GM18951 (cell line): ENCODE results near the gene UBASH3A.

Experiments used
- POLR2A ChIP-seq: IDR thresholded peaks from 4 replicates; pipeline ENCODE4 v1.6.1; 2011; ENCODE audit warnings: mild to moderate bottlenecking; ENCODE audit not compliant: insufficient read length, insufficient read depth; ENCODE audit errors: extremely low read depth
- in situ Hi-C: fragments of 300-500 bp; cut with MboI; formaldehyde crosslinking; loops from one replicate; pipeline ENCODE4 v1.12.0; 2022; ENCODE audit warnings: low sequenced_read_pairs, mixed read lengths, inconsistent platforms; ENCODE audit not compliant: unreplicated experiment

Gene UBASH3A

GRCh38 chr21:42453224-42453985 lies 49.7 kb downstream of the UBASH3A start:
- in situ Hi-C loops, result loop anchor here (10.0 kb wide), 2 partner anchors 139 to 309 kb away; partner anchors contain the start of gene TFF3
- TF ChIP-seq POLR2A, result no peak

GRCh38 chr21:42453986-42454570 lies 50.4 kb downstream of the UBASH3A start:
- in situ Hi-C loops, result loop anchor here (10.0 kb wide), 2 partner anchors 139 to 309 kb away; partner anchors contain the start of gene TFF3

GRCh38 chr21:42454786-42455185 lies 51.1 kb downstream of the UBASH3A start:
- in situ Hi-C loops, result loop anchor here (10.0 kb wide), 2 partner anchors 140 to 310 kb away; partner anchors contain the start of gene TFF3
- no peak for TF ChIP-seq POLR2A

More at GRCh38 chr21:42453986-42454570, 50.4 kb downstream of the UBASH3A start:
- TF ChIP-seq POLR2A, result no peak

GRCh38 chr21:42455196-42455595 lies 51.5 kb downstream of the UBASH3A start:
- in situ Hi-C loops, result loop anchor here (10.0 kb wide), 2 partner anchors 140 to 310 kb away; partner anchors contain the start of gene TFF3
- no peak for TF ChIP-seq POLR2A

GRCh38 chr21:42455754-42456440 lies 52.2 kb downstream of the UBASH3A start:
- TF ChIP-seq POLR2A, result no peak
- in situ Hi-C loops, result loop anchor here (10.0 kb wide), 2 partner anchors 141 to 311 kb away; partner anchors contain the start of gene TFF3

GRCh38 chr21:42456457-42456856 lies 52.8 kb downstream of the UBASH3A start:
- in situ Hi-C loops, result loop anchor here (10.0 kb wide), 2 partner anchors 142 to 312 kb away; partner anchors contain the start of gene TFF3
- TF ChIP-seq POLR2A, result no peak

GRCh38 chr21:42459082-42459460 lies 55.4 kb downstream of the UBASH3A start:
- TF ChIP-seq POLR2A, result no peak
- in situ Hi-C loops, result loop anchor here (10.0 kb wide), 2 partner anchors 144 to 314 kb away; partner anchors contain the start of gene TFF3

GRCh38 chr21:42459546-42460215 lies 56.0 kb downstream of the UBASH3A start:
- in situ Hi-C loops, result loop anchor here (10.0 kb wide), 3 partner anchors 75 to 315 kb away; partner anchors contain the start of gene TFF3
- TF ChIP-seq POLR2A, result no peak

GRCh38 chr21:42460391-42461184 lies 56.9 kb downstream of the UBASH3A start:
- in situ Hi-C loops, result loop anchor here (10.0 kb wide), 1 partner anchor 74 kb away; no protein-coding TSS in a partner anchor
- peak; percentile 10 for TF ChIP-seq POLR2A

GRCh38 chr21:42461185-42461520 lies 57.5 kb downstream of the UBASH3A start:
- no peak for TF ChIP-seq POLR2A
- in situ Hi-C loops, result loop anchor here (10.0 kb wide), 1 partner anchor 74 kb away; no protein-coding TSS in a partner anchor

- TF ChIP-seq POLR2A, result no peak
- in situ Hi-C loops, result loop anchor here (10.0 kb wide), 1 partner anchor 73 kb away; no protein-coding TSS in a partner anchor
Observed at GRCh38 chr21:42461881-42462877, 58.5 kb downstream of the UBASH3A start.
